ENCODE measurements around the gene MSX1.

MSX1 gene

DNA sequence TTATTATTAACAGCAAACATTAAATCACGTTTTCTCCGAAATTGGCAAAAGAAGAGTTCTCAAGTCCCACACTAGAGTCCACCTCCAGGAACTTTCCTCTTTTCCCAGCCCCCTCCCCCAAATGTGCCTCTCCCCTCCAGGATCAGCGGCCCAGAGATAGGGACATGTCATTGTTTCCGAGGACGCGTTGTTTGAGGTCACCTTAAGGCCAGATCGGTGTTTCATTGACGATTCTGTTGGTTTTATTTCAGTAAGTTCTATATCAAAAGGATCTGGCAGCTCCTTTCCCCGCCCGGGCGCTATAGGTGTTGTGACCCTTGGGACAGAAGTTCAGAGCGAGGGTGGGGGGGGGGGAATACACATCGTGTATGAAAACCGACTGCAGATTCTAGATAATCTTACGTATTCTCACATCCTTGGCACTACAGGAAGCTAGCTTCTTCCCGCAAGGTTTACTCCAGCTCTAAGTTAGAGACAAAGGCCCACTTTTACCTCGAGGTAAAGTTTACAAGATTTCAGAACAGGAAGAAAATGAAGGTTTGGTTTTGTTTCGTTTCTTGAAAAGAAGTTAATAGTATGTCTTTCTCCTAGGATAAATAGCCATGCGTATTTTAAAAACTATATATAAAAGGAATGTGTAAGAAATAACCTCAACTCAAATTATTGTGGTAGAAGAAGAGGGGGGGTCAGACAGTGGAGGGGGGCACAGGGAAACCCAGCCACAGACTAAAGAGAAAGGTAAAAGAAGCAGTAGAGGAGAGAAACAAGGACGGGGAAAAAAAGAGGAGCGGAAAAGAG lies 739 bp upstream of the MSX1 start:
- DNase-seq, result no peak

DNA sequence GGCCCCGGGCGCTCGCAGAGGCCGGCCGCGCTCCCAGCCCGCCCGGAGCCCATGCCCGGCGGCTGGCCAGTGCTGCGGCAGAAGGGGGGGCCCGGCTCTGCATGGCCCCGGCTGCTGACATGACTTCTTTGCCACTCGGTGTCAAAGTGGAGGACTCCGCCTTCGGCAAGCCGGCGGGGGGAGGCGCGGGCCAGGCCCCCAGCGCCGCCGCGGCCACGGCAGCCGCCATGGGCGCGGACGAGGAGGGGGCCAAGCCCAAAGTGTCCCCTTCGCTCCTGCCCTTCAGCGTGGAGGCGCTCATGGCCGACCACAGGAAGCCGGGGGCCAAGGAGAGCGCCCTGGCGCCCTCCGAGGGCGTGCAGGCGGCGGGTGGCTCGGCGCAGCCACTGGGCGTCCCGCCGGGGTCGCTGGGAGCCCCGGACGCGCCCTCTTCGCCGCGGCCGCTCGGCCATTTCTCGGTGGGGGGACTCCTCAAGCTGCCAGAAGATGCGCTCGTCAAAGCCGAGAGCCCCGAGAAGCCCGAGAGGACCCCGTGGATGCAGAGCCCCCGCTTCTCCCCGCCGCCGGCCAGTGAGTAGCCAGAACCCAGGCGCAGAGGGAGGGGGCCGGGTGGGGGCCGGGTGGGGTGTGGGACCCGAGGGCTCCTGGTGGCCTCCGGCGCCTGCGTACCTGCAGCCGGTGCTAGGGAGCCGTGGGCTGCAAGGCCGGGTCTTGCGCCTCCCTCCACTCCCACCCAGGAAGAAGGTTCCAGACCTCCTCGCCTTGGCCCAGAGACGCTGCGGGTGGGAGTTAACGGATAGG lies 534 bp downstream of the MSX1 start:
- no peak for DNase-seq

DNA sequence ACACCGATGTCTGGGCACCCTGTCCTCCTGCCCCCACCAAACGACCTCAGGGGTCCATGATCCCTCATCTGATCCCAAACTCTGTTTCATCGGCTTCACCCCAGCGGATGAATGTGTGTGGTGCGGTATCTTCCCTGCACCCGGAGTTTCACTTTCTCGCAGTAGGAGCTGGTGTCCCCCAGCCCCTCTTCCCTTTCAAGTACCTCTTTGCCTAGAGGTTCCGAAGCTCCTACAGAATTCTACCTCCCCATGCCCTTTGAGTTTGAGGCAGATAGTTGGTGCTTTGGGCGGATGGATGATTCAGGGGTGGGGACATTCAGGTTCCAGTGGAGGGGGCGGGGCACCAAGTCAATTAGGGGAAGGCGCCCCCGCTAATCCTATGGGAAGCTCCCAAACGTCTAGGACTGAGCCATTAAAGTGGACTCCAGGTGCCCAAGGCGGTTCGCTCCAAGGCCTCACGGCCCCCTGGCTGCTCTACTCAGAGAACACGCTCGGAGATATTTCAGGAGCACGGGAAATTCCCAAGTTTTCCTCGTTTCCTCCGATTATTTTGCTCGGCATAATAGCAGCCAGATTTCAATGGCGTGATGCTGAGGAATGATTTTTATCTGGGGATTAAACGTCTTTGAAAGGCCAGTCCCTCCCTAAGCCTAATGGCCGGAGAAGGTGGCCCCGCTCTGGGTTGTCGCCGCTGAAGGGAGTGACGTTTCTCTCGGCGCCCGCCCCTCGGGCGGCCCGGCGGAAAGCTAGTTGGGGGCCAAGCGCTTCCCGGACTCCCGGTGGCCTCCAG lies 1.3 kb downstream of the MSX1 start:
- no peak for DNase-seq

- DNase-seq, result no peak
Measured at GRCh38 chr4:4861390-4862018, 2.0 kb downstream of the MSX1 start.

DNA sequence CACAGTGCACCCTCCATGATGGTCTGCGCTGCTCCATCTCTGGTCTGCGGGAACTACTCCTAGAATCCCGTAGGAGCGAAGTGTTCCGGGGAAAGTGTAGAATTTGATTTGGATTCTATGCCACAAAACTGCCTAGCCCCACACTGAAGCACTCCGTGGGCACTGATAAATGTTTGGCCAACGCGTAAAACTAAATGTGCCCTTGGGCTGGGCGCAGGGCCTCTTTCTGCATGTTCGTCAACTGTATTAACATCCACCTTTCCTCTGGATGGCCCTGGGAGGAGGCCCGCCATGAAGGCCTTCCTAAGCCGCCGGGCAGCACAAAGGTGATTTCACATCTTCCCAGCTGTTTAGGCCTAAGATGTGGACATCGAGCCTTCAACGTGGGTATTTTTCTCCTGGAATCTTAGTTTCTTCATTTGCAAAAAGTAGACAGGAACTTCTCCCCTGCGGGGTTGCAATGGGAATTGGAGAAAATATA lies 2.6 kb downstream of the MSX1 start:
- no peak for DNase-seq

DNA sequence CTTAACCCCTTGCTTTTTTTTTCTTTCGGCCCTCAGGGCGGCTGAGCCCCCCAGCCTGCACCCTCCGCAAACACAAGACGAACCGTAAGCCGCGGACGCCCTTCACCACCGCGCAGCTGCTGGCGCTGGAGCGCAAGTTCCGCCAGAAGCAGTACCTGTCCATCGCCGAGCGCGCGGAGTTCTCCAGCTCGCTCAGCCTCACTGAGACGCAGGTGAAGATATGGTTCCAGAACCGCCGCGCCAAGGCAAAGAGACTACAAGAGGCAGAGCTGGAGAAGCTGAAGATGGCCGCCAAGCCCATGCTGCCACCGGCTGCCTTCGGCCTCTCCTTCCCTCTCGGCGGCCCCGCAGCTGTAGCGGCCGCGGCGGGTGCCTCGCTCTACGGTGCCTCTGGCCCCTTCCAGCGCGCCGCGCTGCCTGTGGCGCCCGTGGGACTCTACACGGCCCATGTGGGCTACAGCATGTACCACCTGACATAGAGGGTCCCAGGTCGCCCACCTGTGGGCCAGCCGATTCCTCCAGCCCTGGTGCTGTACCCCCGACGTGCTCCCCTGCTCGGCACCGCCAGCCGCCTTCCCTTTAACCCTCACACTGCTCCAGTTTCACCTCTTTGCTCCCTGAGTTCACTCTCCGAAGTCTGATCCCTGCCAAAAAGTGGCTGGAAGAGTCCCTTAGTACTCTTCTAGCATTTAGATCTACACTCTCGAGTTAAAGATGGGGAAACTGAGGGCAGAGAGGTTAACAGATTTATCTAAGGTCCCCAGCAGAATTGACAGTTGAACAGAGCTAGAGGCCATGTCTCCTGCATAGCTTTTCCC lies 3.4 kb downstream of the MSX1 start:
- DNase-seq, result no peak

- DNase-seq, result no peak
Measured at GRCh38 chr4:4864443-4864939, 5.0 kb downstream of the MSX1 start.

DNA sequence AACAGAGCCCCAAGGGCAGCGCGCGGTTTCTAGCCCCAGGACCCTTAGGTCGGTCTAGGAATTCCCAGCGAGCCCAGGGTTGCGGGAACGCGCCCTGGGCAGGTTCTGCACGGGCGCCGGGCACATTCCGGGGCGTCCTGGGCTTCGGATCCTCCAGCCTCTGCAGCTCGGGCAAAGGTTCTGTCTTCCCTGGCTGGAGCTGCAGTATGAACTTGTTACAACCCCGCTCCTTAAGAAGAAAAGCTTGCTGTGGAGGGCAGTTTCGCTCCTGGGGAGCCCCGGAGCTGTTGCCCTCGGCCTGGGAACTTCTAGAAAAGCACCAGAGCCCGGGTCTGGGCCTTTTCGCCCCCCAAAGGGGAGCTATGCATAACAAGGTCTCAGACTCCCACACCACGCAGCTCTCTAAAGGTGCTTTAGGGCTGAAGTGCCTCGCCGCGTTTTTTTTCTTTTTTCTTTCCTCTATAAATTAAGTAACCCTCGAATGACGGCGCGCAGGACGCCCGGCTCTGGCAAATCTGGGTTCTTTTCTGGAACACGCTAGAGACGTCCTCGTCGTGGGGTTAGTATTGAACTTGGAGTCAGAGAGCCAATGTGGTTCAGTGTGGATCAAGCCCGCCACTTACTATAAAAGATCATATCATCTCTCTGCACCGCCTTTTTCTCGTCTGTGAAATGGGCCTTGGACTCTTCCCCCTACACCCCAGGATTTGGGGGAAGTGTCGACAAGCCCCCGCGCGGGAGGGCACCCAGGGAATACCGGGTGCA lies 5.7 kb downstream of the MSX1 start:
- DNase-seq, result no peak

- DNase-seq, result no peak
Measured at GRCh38 chr4:4865705-4866123, 6.2 kb downstream of the MSX1 start.

- DNase-seq, result no peak
Measured at GRCh38 chr4:4866124-4866865, 6.8 kb downstream of the MSX1 start.

DNA sequence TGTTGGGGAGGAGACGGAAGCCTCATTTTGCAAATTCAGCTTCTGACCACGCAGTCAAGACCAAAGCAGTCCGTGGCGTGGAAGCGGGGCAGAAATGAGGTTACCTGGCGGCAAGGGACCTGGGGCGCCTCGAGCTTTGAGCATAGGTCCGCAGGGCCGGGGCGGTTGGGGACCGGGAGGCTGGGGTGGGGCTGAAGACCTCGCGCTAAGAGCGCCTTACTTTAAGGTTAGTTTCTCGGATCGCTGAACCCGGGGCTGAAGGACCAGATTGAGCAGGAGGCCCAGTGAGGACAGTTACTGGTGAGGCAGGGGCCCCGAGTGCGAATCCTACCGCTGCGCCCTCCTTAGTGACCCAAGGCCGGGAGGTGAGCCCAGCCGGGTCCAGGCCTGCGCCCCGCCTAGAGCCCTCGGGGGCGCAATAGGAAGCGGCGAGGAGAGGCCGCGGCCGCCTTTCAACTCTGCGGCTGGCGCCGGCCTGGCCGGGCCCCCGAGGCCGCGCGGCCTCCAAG lies 7.5 kb downstream of the MSX1 start:
- DNase-seq, result no peak

DNA sequence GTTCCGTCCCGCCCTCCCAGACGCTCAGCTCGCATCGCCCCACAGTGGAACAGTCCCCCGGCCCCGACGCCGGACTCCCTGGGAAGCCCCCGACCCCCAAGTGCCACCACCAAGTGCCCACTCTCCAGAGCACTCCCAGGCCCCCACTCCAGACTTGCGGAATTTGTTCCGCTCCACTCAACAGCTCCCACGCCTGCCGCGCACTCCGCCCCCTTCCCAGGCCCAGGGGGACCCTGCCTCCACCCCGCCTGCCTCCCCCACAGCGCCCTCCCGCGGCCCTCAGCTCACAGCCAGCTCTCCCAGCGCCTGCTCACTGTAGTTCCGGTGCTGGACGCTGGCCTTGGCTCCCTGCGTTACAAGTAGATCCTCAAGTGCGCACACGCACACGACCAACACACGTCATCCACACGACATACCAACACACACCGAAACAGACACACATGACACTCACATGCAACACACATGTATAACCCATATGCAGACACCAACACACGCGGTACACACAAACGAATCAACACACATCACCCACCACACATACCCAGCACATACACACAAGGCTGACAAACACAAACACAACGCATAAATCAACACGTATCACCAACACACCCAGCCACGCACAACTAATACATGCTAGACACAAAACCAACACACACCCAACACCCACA lies 8.0 kb downstream of the MSX1 start:
- DNase-seq, result no peak

- DNase-seq, result no peak
Measured at GRCh38 chr4:4868040-4868757, 8.7 kb downstream of the MSX1 start.

DNA sequence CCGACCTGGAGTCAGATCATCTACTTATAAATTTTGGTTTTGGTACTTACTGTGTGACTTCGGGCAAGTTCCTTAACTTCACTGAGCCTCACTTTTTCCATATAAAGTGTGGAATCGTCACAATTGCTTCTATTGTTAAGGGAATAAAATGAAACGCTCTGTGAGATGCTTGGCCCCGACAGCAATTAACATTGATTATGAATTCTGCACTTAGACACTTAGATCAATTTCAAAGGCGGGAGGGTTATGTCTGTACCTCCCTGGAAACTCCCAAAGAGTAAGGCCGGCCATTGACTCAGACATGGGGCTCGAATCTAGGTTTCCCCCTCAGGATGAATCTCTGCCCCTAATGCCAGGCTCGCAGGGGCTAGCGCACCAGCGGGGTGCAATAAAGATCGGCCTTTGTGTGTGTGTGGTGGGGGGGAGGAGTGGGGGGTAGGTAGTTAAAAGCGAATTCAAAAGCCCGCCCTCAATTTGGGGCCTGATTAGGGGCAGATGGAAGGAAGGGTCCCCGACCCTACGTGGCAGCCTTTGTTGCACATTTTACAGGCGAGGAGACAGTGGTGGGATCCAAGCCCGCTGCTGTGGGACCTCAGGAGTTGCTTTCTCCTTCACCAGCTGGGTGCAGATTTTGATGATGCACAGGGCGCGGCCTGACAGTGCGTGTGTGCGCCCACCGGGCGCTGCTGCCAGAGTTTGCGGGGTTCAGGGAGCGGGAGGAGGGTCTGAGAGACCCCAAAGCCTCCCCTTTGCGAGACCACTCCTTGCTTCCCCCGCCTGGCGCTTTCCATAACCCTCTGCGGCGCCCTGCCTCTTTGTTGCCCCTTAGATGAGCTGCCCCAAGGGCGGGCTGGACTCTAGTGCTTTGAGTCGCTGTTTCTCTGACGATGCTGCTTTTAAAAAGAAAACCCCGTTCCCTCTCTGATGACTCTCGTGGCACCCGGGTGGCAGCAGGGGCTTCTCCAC lies 9.6 kb downstream of the MSX1 start:
- DNase-seq, result no peak

DNA sequence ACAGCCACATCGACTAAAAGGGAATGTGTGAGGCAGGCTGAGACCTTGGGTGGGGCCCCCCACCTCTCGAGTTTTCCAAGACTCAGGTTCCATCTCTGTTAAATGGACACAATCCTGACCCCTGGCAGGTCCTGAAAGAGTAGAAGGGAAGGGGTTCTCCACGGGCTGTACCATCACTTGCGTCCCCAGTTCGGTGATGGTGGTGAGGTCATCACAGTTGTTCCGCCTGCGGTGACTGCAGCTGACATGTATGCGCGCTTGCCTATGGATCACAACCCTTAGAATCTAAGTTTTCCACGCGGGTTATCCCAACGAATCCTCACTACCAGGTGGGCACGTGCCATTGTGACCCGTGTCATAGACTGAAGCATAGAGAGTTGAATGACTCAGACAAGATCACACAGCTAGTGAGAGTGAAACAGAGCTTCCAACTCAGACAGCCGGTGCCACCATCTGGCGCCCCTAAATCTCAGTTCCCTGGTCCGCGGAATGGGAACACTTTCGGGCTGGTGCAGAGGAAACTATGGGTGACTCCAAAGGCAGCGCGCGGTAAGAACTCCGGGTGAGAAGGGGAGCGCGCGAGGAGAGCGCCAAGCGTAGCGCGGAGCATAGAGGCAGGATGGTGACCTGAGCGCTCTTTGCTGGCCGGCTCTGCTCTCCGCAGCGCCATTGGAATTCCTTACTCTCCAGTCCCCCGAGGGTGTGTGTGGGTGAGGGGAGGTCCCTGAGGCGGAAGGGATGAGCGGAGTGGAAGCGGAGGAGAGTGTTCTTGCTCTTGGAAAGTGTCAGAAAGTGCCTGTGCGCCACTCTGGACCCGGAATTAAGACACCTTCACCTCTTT lies 10.5 kb downstream of the MSX1 start:
- DNase-seq, result no peak

- DNase-seq, result no peak
Measured at GRCh38 chr4:4870576-4871241, 11.2 kb downstream of the MSX1 start.
